Stimulated activated naive CD8-positive, alpha-beta T cell treated with anti-CD3 and anti-CD28 coated beads, Interleukin-15, Interleukin-2, amounts not matched to agents 100 ng/mL and 50 ng/mL, for 24 hours (primary cell): ENCODE results near the gene GJB2.

Source experiments
- H3K27ac Mint-ChIP-seq: one replicate; pipeline ENCODE4 v1.8.0; 2021; ENCODE audit warnings: mild to moderate bottlenecking, mixed read lengths
- H3K27me3 Mint-ChIP-seq: one replicate; pipeline ENCODE4 v1.8.0; 2021; ENCODE audit warnings: mixed read lengths
- H3K36me3 Mint-ChIP-seq: one replicate; pipeline ENCODE4 v1.8.0; 2021; ENCODE audit warnings: low read depth, mixed read lengths
- H3K4me1 Mint-ChIP-seq: one replicate; pipeline ENCODE4 v1.8.0; 2021; ENCODE audit warnings: low read depth, mixed read lengths
- H3K4me3 Mint-ChIP-seq: one replicate; pipeline ENCODE4 v1.8.0; 2021; ENCODE audit warnings: mild to moderate bottlenecking, mixed read lengths
- H3K9me3 Mint-ChIP-seq: one replicate; pipeline ENCODE4 v1.8.0; 2021; ENCODE audit warnings: mixed read lengths

GJB2 gene

GRCh38 chr13:20144141-20144850 lies 48.4 kb downstream of the GJB2 start:
- H3K27me3 Mint-ChIP-seq, result peaks cover 63% of the 10 kb centered on the region
- no peaks in the 10 kb centered on the region for H3K9me3 Mint-ChIP-seq
- H3K27ac Mint-ChIP-seq, result no peak overlapping the region
- peaks cover 5% of the 10 kb centered on the region for H3K4me1 Mint-ChIP-seq
- no peaks in the 10 kb centered on the region for H3K36me3 Mint-ChIP-seq
- H3K4me3 Mint-ChIP-seq, result no peak overlapping the region

- peaks cover 65% of the 10 kb centered on the region for H3K27me3 Mint-ChIP-seq
- no peak overlapping the region for H3K4me3 Mint-ChIP-seq
- H3K9me3 Mint-ChIP-seq, result no peaks in the 10 kb centered on the region
- no peak overlapping the region for H3K27ac Mint-ChIP-seq
- H3K36me3 Mint-ChIP-seq, result no peaks in the 10 kb centered on the region
- H3K4me1 Mint-ChIP-seq, result peaks cover 5% of the 10 kb centered on the region
Observed at GRCh38 chr13:20142927-20143480, 49.7 kb downstream of the GJB2 start.

GRCh38 chr13:20142023-20142926 lies 50.5 kb downstream of the GJB2 start:
- Mint-ChIP-seq H3K9me3 (no peaks in the 10 kb centered on the region), H3K4me1 (peaks cover 5% of the 10 kb centered on the region), H3K36me3 (no peaks in the 10 kb centered on the region), H3K27ac (no peak overlapping the region), H3K4me3 (no peak overlapping the region), H3K27me3 (peaks cover 65% of the 10 kb centered on the region)

- Mint-ChIP-seq H3K9me3 (no peaks in the 10 kb centered on the region), H3K4me1 (peaks cover 10% of the 10 kb centered on the region), H3K4me3 (no peak overlapping the region), H3K27me3 (peaks cover 67% of the 10 kb centered on the region), H3K27ac (no peak overlapping the region), H3K36me3 (no peaks in the 10 kb centered on the region)
Observed at GRCh38 chr13:20141238-20142022, 51.3 kb downstream of the GJB2 start.

- Mint-ChIP-seq H3K36me3 (no peaks in the 10 kb centered on the region), H3K4me3 (no peak overlapping the region), H3K27me3 (peaks cover 68% of the 10 kb centered on the region), H3K27ac (no peak overlapping the region), H3K9me3 (no peaks in the 10 kb centered on the region), H3K4me1 (peaks cover 11% of the 10 kb centered on the region)
Observed at GRCh38 chr13:20140487-20140886, 52.3 kb downstream of the GJB2 start.

GRCh38 chr13:20137875-20138274 lies 54.9 kb downstream of the GJB2 start:
- H3K27me3 Mint-ChIP-seq, result peaks cover 63% of the 10 kb centered on the region

More at GRCh38 chr13:20137875-20138274, 54.9 kb downstream of the GJB2 start:
- H3K36me3 Mint-ChIP-seq, result no peaks in the 10 kb centered on the region
- H3K4me3 Mint-ChIP-seq, result no peak overlapping the region
- no peak overlapping the region for H3K27ac Mint-ChIP-seq
- H3K9me3 Mint-ChIP-seq, result no peaks in the 10 kb centered on the region
- H3K4me1 Mint-ChIP-seq, result peaks cover 11% of the 10 kb centered on the region
